RWPE2 (cell line): ENCODE data around the gene COX7A2L.

Experiments used
- ATAC-seq: fragments of 200-7000 bp; cut with Tn5 transposase; 3 replicates; pipeline ENCODE4 v1.9.1; 2021; ENCODE audit warnings: low read depth
- DNase-seq: peaks from one replicate; pipeline ENCODE4 v3.0.0-alpha.2; 2020; ENCODE audit warnings: low spot score
- H3K27ac ChIP-seq: fragments of 450-650 bp; 2 replicates; pipeline ENCODE4 v1.5.1; 2017; ENCODE audit warnings: mild to moderate bottlenecking; ENCODE audit not compliant: poor library complexity, severe bottlenecking
- H3K27me3 ChIP-seq: fragments of 250-450 bp; sonication (Bioruptor Pico); 2 replicates; pipeline ENCODE4 v1.5.1; 2021; ENCODE audit warnings: mild to moderate bottlenecking, moderate library complexity; ENCODE audit not compliant: insufficient read depth, poor library complexity, severe bottlenecking
- H3K36me3 ChIP-seq: fragments of 250-450 bp; sonication (Bioruptor Pico); 2 replicates; pipeline ENCODE4 v1.5.1; 2020; ENCODE audit warnings: low read depth, mild to moderate bottlenecking, moderate library complexity
- H3K4me1 ChIP-seq: fragments of 250-450 bp; sonication (Bioruptor Pico); 2 replicates; pipeline ENCODE4 v1.5.1; 2021; ENCODE audit warnings: mild to moderate bottlenecking, moderate library complexity; ENCODE audit not compliant: insufficient read depth, poor library complexity, severe bottlenecking
- H3K4me3 ChIP-seq: fragments of 250-450 bp; sonication (Bioruptor Pico); 2 replicates; pipeline ENCODE4 v1.5.1; 2021; ENCODE audit warnings: mild to moderate bottlenecking, moderate library complexity; ENCODE audit not compliant: severe bottlenecking
- H3K9me3 ChIP-seq: fragments of 250-450 bp; sonication (Bioruptor Pico); 2 replicates; pipeline ENCODE4 v1.5.1; 2021; ENCODE audit warnings: mild to moderate bottlenecking, moderate library complexity; ENCODE audit not compliant: severe bottlenecking
- CTCF ChIP-seq: fragments of 450-650 bp; IDR thresholded peaks from one replicate; pipeline ENCODE4 v1.5.1; 2017; ENCODE audit warnings: mild to moderate bottlenecking, moderate library complexity; ENCODE audit not compliant: poor library complexity, severe bottlenecking

Gene COX7A2L

GRCh38 chr2:42315844-42316470, 45.1 kb downstream of the COX7A2L start:
- Histone ChIP-seq H3K4me3 (no peak overlapping the region), H3K27me3 (no peaks in the 10 kb centered on the region), H3K4me1 (peaks cover 13% of the 10 kb centered on the region), H3K27ac (peak overlapping the region; percentile 66), H3K9me3 (no peaks in the 10 kb centered on the region), H3K36me3 (peaks cover 27% of the 10 kb centered on the region)
- no peak for DNase-seq
- no peak for TF ChIP-seq CTCF
- no peak for ATAC-seq

GRCh38 chr2:42314892-42315468, 46.0 kb downstream of the COX7A2L start:
- Histone ChIP-seq H3K27me3 (no peaks in the 10 kb centered on the region), H3K36me3 (peaks cover 22% of the 10 kb centered on the region), H3K4me1 (peaks cover 13% of the 10 kb centered on the region), H3K27ac (peak overlapping the region; percentile 66), H3K9me3 (no peaks in the 10 kb centered on the region), H3K4me3 (no peak overlapping the region)
- DNase-seq (no peak), ATAC-seq (peak; percentile 90)
- TF ChIP-seq CTCF, result no peak

- Histone ChIP-seq H3K27me3 (no peaks in the 10 kb centered on the region), H3K4me3 (no peak overlapping the region), H3K27ac (peak overlapping the region; percentile 8), H3K9me3 (no peaks in the 10 kb centered on the region), H3K4me1 (peaks cover 13% of the 10 kb centered on the region), H3K36me3 (peaks cover 12% of the 10 kb centered on the region)
- DNase-seq (no peak), ATAC-seq (no peak)
- TF ChIP-seq CTCF, result no peak
Observed at GRCh38 chr2:42312106-42312505, 48.9 kb downstream of the COX7A2L start.

GRCh38 chr2:42310007-42310515, 51.0 kb downstream of the COX7A2L start:
- H3K4me3 ChIP-seq, result no peak overlapping the region
- peaks cover 4% of the 10 kb centered on the region; the same call in 1 of the 2 replicates for H3K36me3 ChIP-seq
- TF ChIP-seq CTCF, result no peak

GRCh38 chr2:42309366-42309765, 51.7 kb downstream of the COX7A2L start:
- H3K9me3 ChIP-seq, result no peaks in the 10 kb centered on the region
- H3K36me3 ChIP-seq, result peaks cover 7% of the 10 kb centered on the region; the same call in 1 of the 2 replicates
- H3K27me3 ChIP-seq, result no peaks in the 10 kb centered on the region
- DNase-seq (no peak), ATAC-seq (no peak)
- peaks cover under 1% of the 10 kb centered on the region for H3K4me1 ChIP-seq
- H3K4me3 ChIP-seq, result no peak overlapping the region
- no peak overlapping the region for H3K27ac ChIP-seq
- no peak for TF ChIP-seq CTCF

More at GRCh38 chr2:42310007-42310515, 51.0 kb downstream of the COX7A2L start:
- Histone ChIP-seq H3K27ac (no peak overlapping the region), H3K4me1 (peaks cover 8% of the 10 kb centered on the region), H3K27me3 (no peaks in the 10 kb centered on the region), H3K9me3 (no peaks in the 10 kb centered on the region)
- no peak for ATAC-seq
- no peak for DNase-seq
